Nucleus accumbens (tissue), 56 donors: ENCODE measurements around the gene HYCC1.
"Not testable (repeated sequence)": the region's sequence is repeated elsewhere in the genome, so short reads cannot be mapped to it uniquely, and the experiment has no call there.

Source experiments
- DNase-seq, 56 donors: peaks; one replicate each; lab custom pipeline; 2025; lab: John Stamatoyannopoulos, UW

Gene HYCC1

DNA sequence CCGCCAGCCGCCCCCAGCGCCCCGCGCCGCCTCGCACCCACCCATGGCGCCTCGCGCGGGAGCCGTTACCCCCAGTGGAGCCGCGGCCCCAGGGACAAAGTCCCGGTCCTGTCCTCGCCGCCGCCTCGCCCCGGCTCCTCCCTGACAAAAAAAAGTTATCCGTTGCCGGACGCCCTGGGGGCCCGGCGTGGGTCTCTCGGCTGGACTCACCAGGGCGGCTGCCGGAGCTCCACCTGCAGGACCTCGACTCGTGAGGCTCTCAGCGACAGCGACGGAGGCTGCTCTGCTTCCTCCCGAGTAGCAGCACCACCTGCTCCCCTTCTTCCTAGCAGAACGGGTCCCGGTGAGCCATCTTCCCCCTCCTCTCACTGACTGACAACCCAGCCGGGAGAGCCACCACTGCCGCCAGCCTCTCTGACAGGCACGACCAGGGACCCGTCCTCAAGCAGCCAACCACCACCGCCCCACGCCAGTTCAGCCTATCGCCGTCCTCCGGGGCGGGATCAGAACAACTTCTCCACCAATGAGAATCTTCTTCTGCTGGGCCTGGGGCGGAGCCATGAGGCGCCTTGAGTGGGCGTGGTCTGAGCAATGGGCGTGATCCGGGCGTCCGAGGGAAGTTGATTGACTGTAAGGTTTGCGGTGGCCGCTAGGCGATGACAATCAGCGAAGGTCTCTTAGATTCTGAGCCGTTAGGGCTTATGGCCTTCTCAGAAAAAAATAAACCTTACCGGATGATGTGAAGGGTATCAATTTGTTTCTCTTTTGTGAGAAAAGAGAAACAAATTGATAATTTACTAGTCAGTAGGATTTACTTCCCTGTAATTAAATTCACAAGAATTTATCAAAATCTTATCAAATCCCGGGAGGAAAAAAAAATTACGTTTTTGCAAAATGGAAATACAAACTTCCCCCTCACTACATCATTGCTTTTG, at the start of gene HYCC1:
HYCC1 (minus strand) TSS at position 416 of the 935 bp plus-strand sequence. CDS start 23,019 bp downstream, outside the sequence.
- DNase-seq = peak; percentile 82 to 100 (median 99)

DNA sequence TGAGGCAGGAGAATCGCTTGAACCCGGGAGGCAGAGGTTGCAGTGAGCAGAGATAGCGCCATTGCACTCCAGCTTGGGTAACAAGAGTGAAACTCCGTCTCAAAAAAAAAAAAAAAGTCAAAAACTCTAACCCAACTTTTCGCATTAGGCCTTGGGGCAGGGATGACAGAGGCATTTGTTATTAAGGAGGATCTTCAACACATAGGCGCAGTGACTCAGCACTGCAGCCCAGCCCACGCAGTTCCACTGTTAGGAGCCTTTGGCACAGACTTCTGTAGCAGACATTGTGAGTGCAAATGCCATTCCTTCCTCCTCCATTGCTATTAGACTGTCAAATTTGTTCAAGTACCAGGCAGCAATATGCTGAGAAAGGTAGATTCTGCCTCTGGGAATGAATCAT, 48.5 kb upstream of the HYCC1 start:
- DNase-seq = peak in 36 of 56 donors; percentile 2 to 83 (median 38)

DNA sequence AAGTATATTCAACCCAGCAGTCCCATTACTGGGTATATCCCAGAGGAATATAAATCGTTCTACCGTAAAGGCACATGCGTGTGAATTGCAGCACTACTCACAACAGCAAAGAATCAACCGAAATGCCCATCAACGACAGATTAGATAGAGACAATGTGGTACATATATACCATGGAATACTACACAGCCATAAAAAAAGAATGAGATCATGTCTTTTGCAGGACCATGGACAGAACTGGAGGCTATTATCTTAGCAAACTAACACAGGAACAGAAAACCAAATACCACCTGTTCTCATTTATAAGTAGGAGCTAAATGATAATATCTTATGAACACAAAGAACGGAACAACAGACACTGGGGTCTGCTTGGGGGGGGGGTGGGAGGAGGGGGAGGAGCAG, 47.4 kb upstream of the HYCC1 start:
- DNase-seq = no peak

DNA sequence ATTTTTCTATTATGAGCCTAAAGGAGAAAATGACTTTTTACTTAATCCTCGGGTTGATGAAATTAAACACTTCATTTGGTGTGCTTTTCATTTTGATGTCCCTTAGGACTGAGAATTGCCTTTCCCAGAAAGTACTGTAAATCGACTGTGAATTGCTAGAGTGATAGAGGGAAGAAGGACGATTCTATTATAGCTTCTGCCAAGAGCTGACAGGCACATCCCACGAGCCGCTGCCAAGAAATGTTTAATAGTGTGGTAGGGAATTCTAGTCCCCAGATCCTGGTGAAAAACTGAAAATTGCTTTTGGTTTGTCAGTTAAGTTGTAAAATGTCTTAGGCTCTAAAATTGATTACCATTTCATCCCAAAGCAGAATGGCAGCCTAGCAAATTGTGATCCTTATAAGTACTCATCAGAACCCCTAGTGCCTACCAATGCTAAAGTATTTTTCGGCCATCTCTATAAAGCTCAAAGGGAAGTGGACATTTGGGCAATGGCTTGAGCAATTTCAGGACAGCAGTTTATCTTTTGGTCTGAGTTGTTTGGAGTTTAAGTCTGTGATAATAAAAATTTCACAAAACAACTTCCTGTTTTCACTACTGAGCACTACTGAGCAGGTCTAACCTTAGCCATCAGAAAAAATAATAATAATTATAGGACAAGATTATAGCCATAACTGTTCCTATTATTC, 44.6 kb upstream of the HYCC1 start:
- peak in 5 of 56 donors; percentile 1 to 24 (median 11) for DNase-seq

DNA sequence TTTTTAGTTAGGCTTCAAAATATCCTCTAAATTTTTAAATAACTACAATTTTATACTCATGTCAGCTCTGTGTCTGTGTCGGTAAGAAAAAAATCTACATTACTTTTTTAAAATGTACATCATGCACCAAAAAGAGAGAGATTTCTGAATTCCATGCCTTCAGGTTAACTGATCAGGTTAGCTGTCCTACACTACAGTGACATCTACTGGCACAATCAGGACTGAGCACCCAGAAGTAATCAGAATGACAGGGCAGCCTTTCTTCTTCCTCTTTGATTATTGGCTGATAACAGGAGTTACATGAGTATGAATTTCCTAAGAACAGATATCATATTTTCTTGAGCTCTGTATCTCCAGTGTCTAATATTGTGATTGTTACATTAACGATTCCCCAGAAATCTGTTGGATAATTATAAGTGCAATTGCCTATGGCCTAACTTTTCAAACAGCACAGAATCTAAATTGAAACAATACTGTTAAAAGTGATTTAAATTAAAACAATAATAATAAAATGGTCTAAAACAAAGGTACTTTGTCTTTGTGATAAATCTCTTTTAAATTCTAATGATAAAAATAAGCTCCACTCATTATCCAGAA, 41.8 kb upstream of the HYCC1 start:
- DNase-seq = peak in 33 of 56 donors; percentile 1 to 72 (median 16)

DNA sequence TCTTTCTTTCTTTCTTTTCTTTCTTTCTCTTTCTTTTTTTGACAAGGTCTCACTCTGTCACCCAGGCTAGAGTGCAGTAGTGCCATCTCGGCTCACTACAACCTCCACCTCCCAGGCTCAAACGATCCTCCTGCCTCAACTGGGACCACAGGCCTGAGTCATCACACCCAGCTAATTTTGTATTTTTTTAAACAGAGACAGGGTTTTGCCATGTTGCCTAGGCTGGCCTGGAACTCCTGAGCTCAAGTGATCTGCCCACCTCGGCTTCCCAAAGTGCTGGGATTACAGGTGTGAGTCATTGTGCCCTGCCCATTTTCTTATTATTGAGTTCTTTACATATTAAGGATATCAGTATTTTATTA, 37.2 kb upstream of the HYCC1 start:
- DNase-seq = not testable (repeated sequence)

DNA sequence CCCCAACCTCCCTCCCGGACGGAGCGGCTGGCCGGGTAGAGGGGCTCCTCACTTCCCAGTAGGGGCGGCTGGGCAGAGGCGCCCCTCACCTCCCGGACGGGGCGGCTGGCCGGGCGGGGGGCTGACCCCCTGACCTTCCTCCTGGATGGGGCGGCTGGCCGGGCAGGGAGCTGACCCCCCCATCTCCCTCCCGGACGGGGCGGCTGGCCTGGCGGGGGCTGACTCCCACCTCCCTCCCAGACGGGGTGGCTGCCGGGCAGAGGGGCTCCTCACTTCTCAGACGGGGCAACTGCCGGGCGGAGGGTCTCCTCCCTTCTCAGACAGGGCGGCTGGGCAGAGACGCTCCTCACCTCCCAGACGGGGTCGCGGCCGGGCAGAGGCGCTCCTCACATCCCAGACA, 32.4 kb upstream of the HYCC1 start:
- DNase-seq = not testable (repeated sequence)

DNA sequence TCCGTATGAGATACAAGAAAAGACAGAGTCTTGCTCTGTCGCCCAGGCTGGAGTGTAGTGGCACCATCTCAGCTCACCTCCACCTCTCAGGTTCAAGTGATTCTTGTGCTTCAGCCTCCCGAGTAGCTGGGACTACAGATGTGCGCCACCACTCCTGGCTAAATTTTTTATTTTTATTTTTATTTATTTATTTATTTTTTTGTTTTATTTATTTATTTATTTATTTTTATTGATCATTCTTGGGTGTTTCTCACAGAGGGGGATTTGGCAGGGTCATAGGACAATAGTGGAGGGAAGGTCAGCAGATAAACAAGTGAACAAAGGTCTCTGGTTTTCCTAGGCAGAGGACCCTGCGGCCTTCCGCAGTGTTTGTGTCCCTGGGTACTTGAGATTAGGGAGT, 31.2 kb upstream of the HYCC1 start:
- DNase-seq = not testable (repeated sequence)

DNA sequence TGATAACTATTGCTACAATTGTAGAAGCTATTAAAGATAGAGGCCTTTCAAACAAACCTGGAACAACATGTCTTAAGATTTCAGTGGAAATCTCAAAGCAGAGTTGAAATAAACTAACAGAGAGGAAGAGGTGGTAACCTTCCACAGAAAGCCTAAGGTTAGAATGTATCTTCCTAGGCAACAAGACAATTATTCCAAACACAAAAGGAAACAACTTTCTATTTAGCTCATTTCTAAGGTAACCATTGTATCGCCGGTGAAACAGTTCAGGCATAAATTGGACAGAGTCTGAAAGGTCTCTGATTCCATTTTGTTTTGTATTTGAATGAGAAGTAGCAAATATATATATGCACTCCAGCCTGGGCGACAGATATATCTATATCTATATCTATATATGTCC, 30.7 kb upstream of the HYCC1 start:
- no peak for DNase-seq

DNA sequence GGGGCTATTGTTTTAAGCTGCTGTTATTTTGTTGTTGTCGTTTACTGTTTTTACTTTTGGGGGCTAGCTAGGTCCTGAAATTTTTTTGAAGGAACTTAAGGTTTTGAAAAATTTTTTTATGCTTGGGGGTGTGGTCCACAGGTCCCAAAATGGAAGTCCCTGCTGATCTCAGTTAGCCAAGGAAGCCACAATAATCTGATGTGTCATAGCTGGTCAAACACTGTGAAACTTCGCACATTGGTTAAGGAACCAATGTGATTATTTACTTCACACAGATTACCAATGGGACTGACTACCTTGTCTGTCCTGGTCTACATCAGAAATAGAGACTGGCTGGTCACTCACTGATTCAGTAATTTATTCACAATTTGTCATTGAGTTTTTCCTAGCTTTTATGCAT, 29.5 kb upstream of the HYCC1 start:
- no peak for DNase-seq

DNA sequence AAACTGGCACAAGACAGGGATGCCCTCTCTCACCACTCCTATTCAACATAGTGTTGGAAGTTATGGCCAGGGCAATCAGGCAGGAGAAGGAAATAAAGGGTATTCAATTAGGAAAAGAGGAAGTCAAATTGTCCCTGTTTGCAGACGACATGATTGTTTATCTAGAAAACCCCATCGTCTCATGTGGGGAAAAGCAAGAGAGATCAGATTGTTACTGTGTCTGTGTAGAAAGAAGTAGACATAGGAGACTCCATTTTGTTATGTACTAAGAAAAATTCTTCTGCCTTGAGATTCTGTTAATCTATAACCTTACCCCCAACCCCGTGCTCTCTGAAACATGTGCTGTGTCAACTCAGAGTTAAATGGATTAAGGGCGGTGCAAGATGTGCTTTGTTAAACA, 25.7 kb upstream of the HYCC1 start:
- not testable (repeated sequence) for DNase-seq

DNA sequence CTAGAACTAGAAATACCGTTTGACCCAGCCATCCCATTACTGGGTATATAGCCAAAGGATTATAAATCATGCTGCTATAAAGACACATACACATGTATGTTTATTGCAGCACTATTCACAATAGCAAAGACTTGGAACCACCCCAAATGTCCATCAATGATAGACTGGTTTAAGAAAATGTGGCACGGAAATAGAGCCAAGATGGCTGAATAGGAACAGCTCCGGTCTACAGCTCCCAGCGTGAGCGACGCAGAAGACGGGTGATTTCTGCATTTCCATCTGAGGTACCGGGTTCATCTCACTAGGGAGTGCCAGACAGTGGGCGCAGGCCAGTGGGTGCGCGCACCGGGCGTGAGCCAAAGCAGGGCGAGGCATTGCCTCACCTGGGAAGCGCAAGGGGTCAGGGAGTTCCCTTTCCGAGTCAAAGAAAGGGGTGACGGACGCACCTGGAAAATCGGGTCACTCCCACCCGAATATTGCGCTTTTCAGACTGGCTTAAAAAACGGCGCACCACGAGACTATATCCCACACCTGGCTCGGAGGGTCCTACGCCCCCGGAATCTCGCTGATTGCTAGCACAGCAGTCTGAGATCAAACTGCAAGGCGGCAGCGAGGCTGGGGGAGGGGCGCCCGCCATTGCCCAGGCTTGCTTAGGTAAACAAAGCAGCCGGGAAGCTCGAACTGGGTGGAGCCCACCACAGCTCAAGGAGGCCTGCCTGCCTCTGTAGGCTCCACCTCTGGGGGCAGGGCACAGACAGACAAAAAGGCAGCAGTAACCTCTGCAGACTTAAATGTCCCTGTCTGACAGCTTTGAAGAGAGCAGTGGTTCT, 21.8 kb upstream of the HYCC1 start:
- DNase-seq = not testable (repeated sequence)

DNA sequence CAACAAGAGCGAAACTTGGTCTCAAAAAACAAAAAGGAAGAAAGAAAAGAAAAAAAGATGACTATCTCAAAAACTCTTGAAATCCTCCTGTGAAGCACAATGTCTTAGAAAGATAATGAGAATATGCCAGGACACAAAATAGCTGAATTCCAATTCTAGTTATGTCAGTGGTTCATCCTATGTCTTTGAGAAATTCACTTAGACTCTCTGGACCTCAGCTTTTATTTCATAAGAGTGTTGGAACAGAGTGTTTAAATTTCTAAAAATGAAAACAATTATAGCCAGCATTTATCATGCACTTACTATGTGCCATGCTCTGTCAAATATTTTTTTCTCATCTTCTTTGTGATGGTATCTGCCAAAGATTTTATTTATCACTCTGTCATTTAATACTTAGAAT, 13.3 kb upstream of the HYCC1 start:
- DNase-seq = no peak

DNA sequence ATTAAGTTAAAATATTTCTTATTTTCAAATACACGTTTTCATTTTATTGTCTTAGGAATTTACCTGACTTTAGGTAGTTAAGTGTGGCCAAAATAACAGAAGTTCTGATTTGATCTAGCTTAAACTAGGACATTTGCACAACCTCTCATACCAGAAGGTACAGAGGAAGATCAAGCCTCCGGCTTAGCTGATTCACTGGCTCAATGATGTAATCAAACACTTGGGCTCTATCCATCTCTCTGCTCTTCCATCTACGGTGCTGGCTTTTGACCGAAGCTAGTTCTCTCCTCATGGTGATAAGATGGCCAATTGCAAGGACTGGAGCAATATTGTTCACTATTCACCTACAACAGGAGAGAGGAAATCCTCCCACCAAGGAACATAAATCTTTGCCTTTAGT, 12.2 kb upstream of the HYCC1 start:
- no peak for DNase-seq

DNA sequence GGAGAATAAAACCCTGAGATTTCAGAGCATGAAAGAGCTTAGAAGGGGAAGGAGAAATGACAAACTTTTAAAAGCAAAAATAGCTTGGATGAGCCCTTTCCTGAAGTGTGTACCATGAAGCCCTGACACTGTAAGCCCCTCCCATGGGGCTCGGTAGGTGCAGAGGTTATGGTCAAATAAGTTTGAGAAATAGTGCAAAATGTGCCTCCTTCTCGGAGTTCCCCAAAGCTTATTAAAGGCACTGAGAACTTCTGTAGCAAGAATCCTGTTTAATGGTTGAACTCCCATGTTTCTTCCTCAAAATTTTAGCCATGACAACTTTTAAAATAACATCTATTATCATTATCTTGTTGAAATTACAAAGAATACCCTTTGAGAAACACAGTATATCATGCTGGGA, 10.5 kb upstream of the HYCC1 start:
- no peak for DNase-seq

DNA sequence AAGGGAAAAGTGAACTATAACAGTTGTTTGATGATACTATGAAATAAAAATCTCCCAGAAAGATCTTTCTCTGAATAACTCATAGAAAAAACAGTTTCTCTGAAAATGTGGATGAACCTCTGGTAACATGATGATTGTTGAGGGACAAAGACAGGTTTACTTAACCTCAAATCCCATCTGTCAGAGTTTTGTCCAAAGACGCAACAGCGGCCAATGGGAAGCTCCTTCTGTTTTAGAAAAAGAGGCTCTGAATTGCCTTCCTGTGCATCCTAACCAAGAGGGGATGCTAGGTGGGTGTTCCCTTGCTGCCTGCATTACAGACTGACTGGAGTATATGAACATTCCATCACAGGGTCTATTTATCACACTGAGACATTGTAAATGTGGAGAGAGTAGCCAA, 8.9 kb upstream of the HYCC1 start:
- DNase-seq = no peak

DNA sequence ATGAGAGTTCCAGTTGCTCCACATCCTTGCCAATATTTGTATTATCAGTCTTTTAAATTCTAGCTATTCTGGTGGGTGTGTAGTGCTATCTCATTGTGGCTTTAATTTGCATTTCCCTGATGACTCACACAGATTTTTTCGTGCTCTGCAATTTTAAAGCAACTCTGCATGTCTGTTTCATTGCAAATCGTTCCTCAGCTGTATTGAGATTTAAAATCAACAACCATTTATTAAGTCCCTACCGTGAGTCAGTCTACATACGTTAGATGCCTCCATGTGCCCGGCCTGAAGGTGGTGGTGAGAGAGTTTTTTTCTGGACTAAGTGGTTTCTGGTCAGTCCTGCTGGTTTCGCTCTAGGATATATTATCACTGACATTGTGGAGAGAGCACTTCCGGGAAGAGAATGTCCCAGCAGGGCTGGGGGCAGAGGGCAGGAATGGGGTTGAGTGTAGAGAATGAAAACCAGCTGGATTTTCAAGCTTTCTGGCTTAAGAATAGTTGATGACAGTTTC, 8.4 kb upstream of the HYCC1 start:
- DNase-seq = no peak

DNA sequence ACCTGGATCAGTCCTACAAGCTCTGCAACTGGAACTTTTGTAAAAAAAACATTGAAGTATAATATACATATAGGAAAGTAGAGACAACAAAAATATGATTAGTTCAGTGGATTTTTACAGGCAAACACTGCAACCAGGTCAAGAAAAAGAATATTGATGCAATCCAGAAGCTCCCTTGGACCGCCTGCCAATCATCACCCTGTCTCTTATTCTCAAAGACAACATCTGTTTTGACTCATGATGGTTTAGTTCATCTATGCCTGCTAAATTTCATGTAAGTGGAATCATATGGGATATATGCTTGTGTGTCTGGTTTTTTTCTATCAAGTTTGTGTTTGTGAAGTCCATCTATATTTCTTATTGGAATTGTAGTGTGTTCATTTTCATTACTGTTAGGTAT, 7.7 kb upstream of the HYCC1 start:
- DNase-seq = no peak

DNA sequence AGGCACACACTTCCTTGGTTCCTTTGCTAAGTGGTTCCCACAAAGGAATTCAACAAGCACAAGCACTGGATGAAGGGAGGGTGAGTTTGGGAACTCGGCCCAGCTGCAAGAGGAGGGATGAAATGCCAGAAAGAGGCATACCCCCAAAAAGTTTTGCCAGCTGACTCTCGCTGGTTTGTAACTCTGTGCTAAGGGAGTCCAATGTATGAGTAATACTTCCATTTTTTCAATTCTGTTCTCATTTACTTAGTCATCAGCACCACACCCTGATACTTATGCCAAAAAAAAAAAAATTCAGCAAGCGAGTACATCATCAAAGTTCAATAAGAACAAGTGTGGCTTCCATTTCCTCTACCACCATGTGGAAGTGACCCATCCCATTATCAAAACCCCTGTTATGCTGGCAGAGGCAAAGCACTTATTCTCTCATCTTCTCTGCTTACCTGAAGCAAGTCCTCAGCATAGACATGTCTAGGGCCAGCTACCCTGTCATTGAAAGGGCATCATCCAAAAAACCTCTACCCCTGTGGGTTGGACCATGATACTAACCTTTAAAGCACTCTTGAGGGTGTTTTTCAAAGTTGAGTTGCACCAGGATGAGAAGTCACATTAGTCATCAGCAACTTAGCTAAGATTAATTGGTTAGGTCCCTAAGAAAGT, 6.9 kb upstream of the HYCC1 start:
- DNase-seq = no peak

DNA sequence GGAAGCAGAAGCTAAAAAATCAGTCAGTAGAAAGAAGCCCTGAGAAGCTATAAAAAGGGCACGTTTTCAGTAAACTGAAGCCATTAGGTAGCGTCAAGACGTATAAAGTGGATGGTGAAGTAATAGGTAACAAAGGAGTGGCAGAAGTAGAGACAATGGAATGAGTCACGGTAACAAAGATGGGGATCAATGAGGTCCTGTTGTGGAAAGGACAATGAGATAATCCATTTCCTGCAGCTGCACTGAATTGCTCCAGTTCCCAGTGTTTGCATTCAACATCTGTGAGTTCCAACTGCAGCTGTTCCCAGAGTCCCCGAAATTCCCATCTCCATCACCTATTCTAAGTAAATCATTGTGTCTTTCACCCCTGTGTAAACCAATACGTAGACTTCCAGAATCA, 4.8 kb upstream of the HYCC1 start:
- peak in 17 of 56 donors; percentile 2 to 37 (median 11) for DNase-seq
